Smooth muscle cell (in vitro differentiated cells): ENCODE results near the gene ATP1B3. TPM values are rescaled to one million over a fixed set of nuclear protein-coding genes. Genes with fewer than 3 reads are reported as not detected.
"Not testable (repeated sequence)": the region's sequence is repeated elsewhere in the genome, so short reads cannot be mapped to it uniquely, and the experiment has no call there.

Source experiments
- DNase-seq: peaks from one replicate; lab custom pipeline; 2025; ENCODE audit not compliant: unreplicated experiment; lab: John Stamatoyannopoulos, UW
- H2AFZ ChIP-seq: fragments of 200-600 bp; sonication (generic); 2 replicates; pipeline ENCODE4 v1.6.0; 2016; ENCODE audit warnings: antibody characterized with exemption, low read depth, mild to moderate bottlenecking
- H3F3A ChIP-seq: fragments of 200-600 bp; sonication (generic); 2 replicates; pipeline ENCODE4 v1.6.0; 2017; ENCODE audit warnings: antibody characterized with exemption, low read depth
- H3K27ac ChIP-seq: fragments of 200-600 bp; sonication (generic); 2 replicates; pipeline ENCODE4 v1.5.1; 2016; ENCODE audit warnings: low read depth, mild to moderate bottlenecking
- H3K27me3 ChIP-seq: fragments of 200-600 bp; sonication (generic); 2 replicates; pipeline ENCODE4 v1.6.1; 2016; ENCODE audit warnings: low read depth, mild to moderate bottlenecking
- H3K36me3 ChIP-seq: fragments of 200-600 bp; sonication (generic); 2 replicates; pipeline ENCODE4 v1.5.1; 2016; ENCODE audit warnings: low read depth
- H3K4me1 ChIP-seq: fragments of 200-600 bp; sonication (generic); 2 replicates; pipeline ENCODE4 v1.5.1; 2016; ENCODE audit warnings: low read depth
- H3K4me2 ChIP-seq: fragments of 200-600 bp; sonication (generic); 2 replicates; pipeline ENCODE4 v1.6.0; 2016; ENCODE audit warnings: mild to moderate bottlenecking
- H3K4me3 ChIP-seq: fragments of 200-600 bp; sonication (generic); 2 replicates; pipeline ENCODE4 v1.5.1; 2016; ENCODE audit warnings: mild to moderate bottlenecking
- H3K79me2 ChIP-seq: fragments of 200-600 bp; sonication (generic); 2 replicates; pipeline ENCODE4 v1.6.0; 2016; ENCODE audit warnings: low read depth, mild to moderate bottlenecking
- H3K9ac ChIP-seq: fragments of 200-600 bp; sonication (generic); 2 replicates; pipeline ENCODE4 v1.6.0; 2016; ENCODE audit warnings: low read depth
- H3K9me3 ChIP-seq: fragments of 200-600 bp; sonication (generic); replicated peaks from 2 replicates; pipeline ENCODE4 v1.5.1; 2016; ENCODE audit warnings: low read depth
- H4K20me1 ChIP-seq: fragments of 200-600 bp; sonication (generic); 2 replicates; pipeline ENCODE4 v1.6.0; 2016; ENCODE audit warnings: low read depth
- WGBS: methylation state at CpG from one replicate; pipeline ENCODE4 v1.1.7; 2016; ENCODE audit warnings: low lambda C conversion rate; 5-methylcytosine and 5-hydroxymethylcytosine counted together
- polyA plus RNA-seq: library from polyadenylated mRNA; unstranded; fragments of >200 nt; fragmentation: Nextera tagmentation; extraction: Ambion mirVana; gene quantifications from 2 replicates; pipeline ENCODE4 v1.2.1, GENCODE V29; 2016
- total RNA-seq: library from RNA; depleted of rRNA; stranded (reverse); fragments of >200 nt; gene quantifications from 2 replicates; pipeline ENCODE4 v1.2.3, GENCODE V29; 2014
- TF ChIP-seq, protein P1 (sequence below): fragments of 200-600 bp; sonication (generic); IDR thresholded peaks from 2 replicates; pipeline ENCODE4 v1.5.1; 2017; ENCODE audit warnings: borderline replicate concordance, mild to moderate bottlenecking, antibody characterized with exemption; ENCODE audit not compliant: insufficient read depth, poor library complexity, severe bottlenecking

ATP1B3 gene
- total and polyA plus RNA-seq, 2 experiments from 2014 or later, result 89.2 to 250 TPM

DNA sequence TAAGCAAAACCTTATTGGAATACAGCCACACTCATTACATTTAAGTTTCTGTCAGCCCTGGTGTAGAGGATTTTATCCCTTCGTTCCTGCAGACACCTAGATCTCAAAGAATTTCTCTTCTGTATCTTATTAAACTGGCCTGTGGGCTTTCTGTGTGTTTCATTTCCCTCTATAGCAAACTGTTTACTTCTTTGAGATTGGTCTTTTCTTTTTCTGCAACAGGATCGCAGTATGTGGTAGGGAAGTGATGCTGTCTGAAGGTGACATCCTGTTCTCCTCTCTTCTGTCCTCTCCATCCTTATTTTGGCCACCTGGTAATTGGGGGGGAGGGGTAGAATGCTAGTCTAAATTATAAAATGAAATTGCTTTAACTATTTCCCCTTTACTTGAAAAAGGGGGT, 25.5 kb downstream of the ATP1B3 start:
- DNase-seq, result no peak
- H3K4me1 ChIP-seq, result no peaks in the 10 kb centered on the region
- no peak overlapping the region for H3K4me2 ChIP-seq
- no peaks in the 10 kb centered on the region for H3F3A ChIP-seq
- 94% methylated on average over 2 of the region's 2 CpGs for WGBS
- no peak overlapping the region for H3K4me3 ChIP-seq
- H3K36me3 ChIP-seq, result no peaks in the 10 kb centered on the region
- H3K9ac ChIP-seq, result no peak overlapping the region
- peaks cover 46% of the 10 kb centered on the region for H3K79me2 ChIP-seq
- TF ChIP-seq, protein P1, sequence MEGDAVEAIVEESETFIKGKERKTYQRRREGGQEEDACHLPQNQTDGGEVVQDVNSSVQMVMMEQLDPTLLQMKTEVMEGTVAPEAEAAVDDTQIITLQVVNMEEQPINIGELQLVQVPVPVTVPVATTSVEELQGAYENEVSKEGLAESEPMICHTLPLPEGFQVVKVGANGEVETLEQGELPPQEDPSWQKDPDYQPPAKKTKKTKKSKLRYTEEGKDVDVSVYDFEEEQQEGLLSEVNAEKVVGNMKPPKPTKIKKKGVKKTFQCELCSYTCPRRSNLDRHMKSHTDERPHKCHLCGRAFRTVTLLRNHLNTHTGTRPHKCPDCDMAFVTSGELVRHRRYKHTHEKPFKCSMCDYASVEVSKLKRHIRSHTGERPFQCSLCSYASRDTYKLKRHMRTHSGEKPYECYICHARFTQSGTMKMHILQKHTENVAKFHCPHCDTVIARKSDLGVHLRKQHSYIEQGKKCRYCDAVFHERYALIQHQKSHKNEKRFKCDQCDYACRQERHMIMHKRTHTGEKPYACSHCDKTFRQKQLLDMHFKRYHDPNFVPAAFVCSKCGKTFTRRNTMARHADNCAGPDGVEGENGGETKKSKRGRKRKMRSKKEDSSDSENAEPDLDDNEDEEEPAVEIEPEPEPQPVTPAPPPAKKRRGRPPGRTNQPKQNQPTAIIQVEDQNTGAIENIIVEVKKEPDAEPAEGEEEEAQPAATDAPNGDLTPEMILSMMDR, result no peak
- H3K27ac ChIP-seq, result no peak overlapping the region
- H2AFZ ChIP-seq, result no peak overlapping the region
- H3K27me3 ChIP-seq, result no peaks in the 10 kb centered on the region
- H3K9me3 ChIP-seq, result no peaks in the 10 kb centered on the region
- H4K20me1 ChIP-seq, result peaks cover 7% of the 10 kb centered on the region

DNA sequence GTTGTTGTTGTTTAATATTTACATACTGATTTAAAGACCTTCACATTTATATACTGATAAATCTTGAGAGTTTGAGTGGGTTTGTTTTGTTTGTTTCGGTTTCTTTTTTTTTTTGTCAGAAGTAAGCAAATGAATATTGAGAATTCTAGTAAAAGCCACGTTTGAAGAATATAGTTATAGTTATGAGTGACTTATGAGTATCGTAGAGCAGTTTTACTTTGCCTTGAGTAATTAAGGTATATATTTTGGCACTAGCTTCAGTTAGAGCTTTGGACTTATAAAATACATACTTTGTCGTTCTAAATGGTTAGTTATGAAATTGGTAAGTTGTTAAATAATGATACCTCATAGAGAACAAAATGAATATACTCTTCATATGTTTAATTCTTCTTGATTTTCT, 27.8 kb downstream of the ATP1B3 start:
- no peak overlapping the region for H2AFZ ChIP-seq
- TF ChIP-seq, protein P1, result no peak
- no peak overlapping the region for H3K4me2 ChIP-seq
- peaks cover 7% of the 10 kb centered on the region for H4K20me1 ChIP-seq
- H3K4me3 ChIP-seq, result no peak overlapping the region
- DNase-seq, result no peak
- H3K27me3 ChIP-seq, result no peaks in the 10 kb centered on the region
- H3K4me1 ChIP-seq, result no peaks in the 10 kb centered on the region
- no peaks in the 10 kb centered on the region for H3F3A ChIP-seq
- 94% methylated on average over 4 of the region's 4 CpGs for WGBS
- no peak overlapping the region for H3K9ac ChIP-seq
- no peaks in the 10 kb centered on the region for H3K9me3 ChIP-seq
- no peaks in the 10 kb centered on the region for H3K36me3 ChIP-seq
- H3K79me2 ChIP-seq, result peaks cover 23% of the 10 kb centered on the region
- H3K27ac ChIP-seq, result no peak overlapping the region

DNA sequence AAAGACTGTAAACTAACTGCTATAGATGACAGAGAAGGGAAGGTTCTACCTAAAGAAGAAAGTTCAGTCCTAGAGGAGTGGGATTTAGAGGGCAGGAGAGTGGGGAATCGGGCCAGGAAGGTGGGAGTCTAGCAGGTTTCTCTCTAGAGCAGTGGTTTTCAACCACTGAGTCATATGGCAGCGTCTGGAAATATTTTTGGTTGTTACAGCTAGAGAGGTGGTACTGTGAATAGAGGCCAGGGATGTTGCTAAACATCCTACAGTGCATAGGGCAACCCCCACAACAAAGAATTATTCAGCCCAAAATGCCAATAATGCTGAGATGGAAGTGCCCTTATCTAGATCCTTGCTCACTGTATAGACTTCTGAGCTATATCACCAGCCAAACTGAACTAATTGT, 28.7 kb downstream of the ATP1B3 start:
- Histone ChIP-seq H3F3A (no peaks in the 10 kb centered on the region), H3K4me3 (no peak overlapping the region), H3K79me2 (peaks cover 16% of the 10 kb centered on the region), H3K9ac (no peak overlapping the region), H4K20me1 (peaks cover 7% of the 10 kb centered on the region), H2AFZ (no peak overlapping the region), H3K4me1 (no peaks in the 10 kb centered on the region), H3K4me2 (no peak overlapping the region), H3K27ac (no peak overlapping the region), H3K9me3 (no peaks in the 10 kb centered on the region), H3K36me3 (no peaks in the 10 kb centered on the region), H3K27me3 (no peaks in the 10 kb centered on the region)
- DNase-seq, result no peak
- TF ChIP-seq, protein P1, result no peak
- 72% methylated on average over 2 of the region's 2 CpGs for WGBS

DNA sequence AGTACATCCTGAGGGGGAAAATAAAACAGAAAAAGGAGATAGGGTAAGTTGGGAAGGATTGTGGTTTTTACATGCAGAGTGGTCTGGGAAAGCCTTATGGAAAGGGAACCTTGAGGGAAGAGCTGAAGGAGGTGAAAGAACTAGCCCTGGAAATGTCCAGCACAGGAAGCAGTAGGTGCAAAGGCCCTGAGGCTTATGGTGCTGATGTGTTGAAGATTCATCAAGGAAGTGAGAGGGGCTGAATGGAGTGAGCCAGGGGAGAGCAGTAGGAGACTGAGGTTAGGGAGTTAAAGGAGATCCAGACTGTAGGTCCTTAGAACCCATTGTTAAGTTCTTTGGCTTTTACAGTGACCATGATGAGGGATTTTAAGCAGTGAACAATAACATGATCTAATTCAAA, 33.0 kb downstream of the ATP1B3 start:
- no peak for DNase-seq
- TF ChIP-seq, protein P1, result no peak
- Histone ChIP-seq H3K79me2 (no peaks in the 10 kb centered on the region), H3K4me1 (no peaks in the 10 kb centered on the region), H3K4me2 (no peak overlapping the region), H3K9me3 (no peaks in the 10 kb centered on the region), H3K4me3 (no peak overlapping the region), H2AFZ (no peak overlapping the region), H3K9ac (no peak overlapping the region), H3K36me3 (no peaks in the 10 kb centered on the region), H3K27me3 (no peaks in the 10 kb centered on the region), H4K20me1 (no peaks in the 10 kb centered on the region), H3K27ac (no peak overlapping the region), H3F3A (no peaks in the 10 kb centered on the region)

DNA sequence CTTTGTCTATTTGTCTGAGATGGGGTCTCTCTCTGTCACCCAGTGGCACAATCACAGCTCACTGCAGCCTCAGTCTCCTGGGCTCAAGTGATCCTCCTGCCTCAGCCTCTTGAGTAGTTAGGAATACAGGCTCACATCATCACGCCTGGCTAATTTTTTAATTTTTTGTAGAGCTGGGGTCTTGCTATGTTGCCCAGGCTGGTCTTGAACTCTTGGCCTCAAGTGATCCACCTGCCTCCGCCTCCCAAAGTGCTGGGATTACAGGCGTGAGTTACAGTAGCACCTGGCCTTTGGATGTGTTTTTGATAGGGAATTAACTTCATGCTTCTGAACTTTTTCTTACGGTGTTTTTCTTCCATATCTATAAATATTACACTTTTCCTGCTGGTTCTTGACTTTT, 33.5 kb downstream of the ATP1B3 start:
- H3K4me3 ChIP-seq, H4K20me1 ChIP-seq, H3K9ac ChIP-seq, H2AFZ ChIP-seq, H3K27me3 ChIP-seq, H3K9me3 ChIP-seq, H3K27ac ChIP-seq, DNase-seq, H3K36me3 ChIP-seq, H3K79me2 ChIP-seq, H3K4me2 ChIP-seq, H3K4me1 ChIP-seq, H3F3A ChIP-seq: not testable (repeated sequence)
- over 99% methylated on average over 4 of the region's 4 CpGs for WGBS
